ENCODE results near the gene LYRM1. TPM values are rescaled to one million over a fixed set of nuclear protein-coding genes. Genes with fewer than 3 reads are reported as not detected.
A peak's percentile ranks its signal among the peaks of the same experiment; 100 is the strongest.

The LYRM1 gene
- total and polyA plus RNA-seq, 2 experiments from 2014 or later = 18.7 to 24.8 TPM

GRCh38 chr16:20942256-20942655 is 41.7 kb downstream of the LYRM1 start:
- H3K36me3 ChIP-seq (ENCODE audit: insufficient read depth) = no peaks in the 10 kb centered on the region
- no peaks in the 10 kb centered on the region for H3K27me3 ChIP-seq (ENCODE audit: insufficient read depth)
- H3K4me3 ChIP-seq = no peak overlapping the region
- DNase-seq (ENCODE audit: low spot score) (no peak), ATAC-seq (no peak; the same call in 2 of the 3 replicates)
- H3F3A ChIP-seq (replicated peaks; ENCODE audit: low read depth) = no peaks in the 10 kb centered on the region
- no peak overlapping the region for H3K27ac ChIP-seq (ENCODE audit: low read depth)
- H3K9me3 Mint-ChIP-seq = no peaks in the 10 kb centered on the region
- TF ChIP-seq EZH2 (IDR thresholded peaks at IDR 0.05; ENCODE audit: low read depth, unreplicated experiment) = no peak
- no peak for TF ChIP-seq JUNB (IDR thresholded peaks at IDR 0.05; ENCODE audit: unreplicated experiment)
- no peak for TF ChIP-seq CTCF (conservative IDR thresholded peaks at IDR 0.05; ENCODE audit: low read depth in 2 of 2)
- no peak for TF ChIP-seq REST (IDR thresholded peaks at IDR 0.05; ENCODE audit: unreplicated experiment)
- TF ChIP-seq CREB1 (CRISPR knock-in tag; IDR thresholded peaks at IDR 0.05; ENCODE audit: low read depth) = no peak
- TF ChIP-seq EZH2phosphoT487 (IDR thresholded peaks at IDR 0.05; ENCODE audit: unreplicated experiment) = no peak
- TF ChIP-seq NANOG (IDR thresholded peaks at IDR 0.05; ENCODE audit: borderline replicate concordance) = no peak
- TF ChIP-seq ETS1 (IDR thresholded peaks at IDR 0.05) = no peak
- TF ChIP-seq ZNF331 (CRISPR knock-in tag; IDR thresholded peaks at IDR 0.05; ENCODE audit: low read depth) = no peak
- TF ChIP-seq STAT1 (IDR thresholded peaks at IDR 0.05; ENCODE audit: unreplicated experiment) = no peak
- TF ChIP-seq ZNF462 (CRISPR knock-in tag; IDR thresholded peaks at IDR 0.05) = no peak
- no peak for TF ChIP-seq ZNF114 (CRISPR knock-in tag; IDR thresholded peaks at IDR 0.05)
- TF ChIP-seq POLR2AphosphoS5 (IDR thresholded peaks at IDR 0.05; ENCODE audit: low read depth) = no peak
- H3K4me1 ChIP-seq (ENCODE audit: insufficient read depth) = peaks cover 8% of the 10 kb centered on the region
- no peaks in the 10 kb centered on the region for H4K20me1 ChIP-seq (replicated peaks; ENCODE audit: insufficient read depth)
- peak overlapping the region; percentile 91 for H2AFZ ChIP-seq
- no peaks in the 10 kb centered on the region for H3K36me3 Mint-ChIP-seq (ENCODE audit: low read depth)
- peaks cover 9% of the 10 kb centered on the region; the same call in 2 of the 3 replicates for H3K4me1 Mint-ChIP-seq
- no peaks in the 10 kb centered on the region for H3K79me2 ChIP-seq (replicated peaks; ENCODE audit: insufficient read depth)
- H3K27me3 Mint-ChIP-seq (ENCODE audit: insufficient read depth, low read depth, poor library complexity) = no peaks in the 10 kb centered on the region
- no peak overlapping the region for H3K27ac Mint-ChIP-seq
- no peaks in the 10 kb centered on the region; the same call in 1 of the 2 replicates for H3K9me2 ChIP-seq (ENCODE audit: insufficient read depth)
- H3K4me2 ChIP-seq = no peak overlapping the region
- no peak overlapping the region for H3K4me3 Mint-ChIP-seq
